ENCODE results near the gene PTTG1IP2.

DNA sequence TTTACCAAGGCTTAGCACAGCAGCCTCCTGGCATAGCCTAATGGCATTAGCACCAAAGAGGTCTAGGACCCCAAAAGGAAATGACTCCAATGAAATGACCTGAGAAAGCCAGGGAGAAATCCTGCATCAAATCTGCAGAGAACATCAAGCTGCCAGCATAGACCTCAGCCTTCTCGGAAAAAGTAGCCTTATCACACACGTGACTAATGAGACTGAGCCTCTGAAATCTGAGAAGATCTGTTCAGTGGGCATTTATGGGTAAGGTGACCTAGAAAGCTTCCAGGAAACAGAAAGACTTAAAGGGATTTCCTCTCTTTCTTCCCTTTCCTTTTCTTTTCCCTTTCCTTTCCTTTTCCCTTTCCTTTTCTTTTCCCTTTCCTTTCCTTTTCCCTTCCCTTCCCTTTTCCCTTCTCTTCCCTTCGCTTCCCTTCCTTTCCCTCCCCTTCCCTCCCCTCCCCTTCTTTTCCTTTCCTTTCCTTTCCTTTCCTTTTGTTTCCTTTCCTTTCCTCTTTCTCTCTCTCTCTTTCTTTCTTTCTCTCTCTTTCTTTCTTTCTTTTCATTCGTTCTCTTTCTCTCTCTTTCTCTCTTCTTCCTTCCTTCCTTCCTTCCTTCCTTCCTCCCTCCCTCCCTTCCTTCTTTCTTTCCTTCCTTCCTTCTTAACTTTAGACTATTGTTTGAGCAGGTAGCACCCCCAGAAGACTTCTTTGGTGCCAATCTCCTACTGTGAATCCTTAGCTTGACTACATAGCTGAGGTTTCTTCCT is 23.1 kb upstream of the PTTG1IP2 start:
- TF ChIP-seq, protein P1, sequence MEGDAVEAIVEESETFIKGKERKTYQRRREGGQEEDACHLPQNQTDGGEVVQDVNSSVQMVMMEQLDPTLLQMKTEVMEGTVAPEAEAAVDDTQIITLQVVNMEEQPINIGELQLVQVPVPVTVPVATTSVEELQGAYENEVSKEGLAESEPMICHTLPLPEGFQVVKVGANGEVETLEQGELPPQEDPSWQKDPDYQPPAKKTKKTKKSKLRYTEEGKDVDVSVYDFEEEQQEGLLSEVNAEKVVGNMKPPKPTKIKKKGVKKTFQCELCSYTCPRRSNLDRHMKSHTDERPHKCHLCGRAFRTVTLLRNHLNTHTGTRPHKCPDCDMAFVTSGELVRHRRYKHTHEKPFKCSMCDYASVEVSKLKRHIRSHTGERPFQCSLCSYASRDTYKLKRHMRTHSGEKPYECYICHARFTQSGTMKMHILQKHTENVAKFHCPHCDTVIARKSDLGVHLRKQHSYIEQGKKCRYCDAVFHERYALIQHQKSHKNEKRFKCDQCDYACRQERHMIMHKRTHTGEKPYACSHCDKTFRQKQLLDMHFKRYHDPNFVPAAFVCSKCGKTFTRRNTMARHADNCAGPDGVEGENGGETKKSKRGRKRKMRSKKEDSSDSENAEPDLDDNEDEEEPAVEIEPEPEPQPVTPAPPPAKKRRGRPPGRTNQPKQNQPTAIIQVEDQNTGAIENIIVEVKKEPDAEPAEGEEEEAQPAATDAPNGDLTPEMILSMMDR (IDR thresholded peaks at IDR 0.05) = no peak
- no peak for TF ChIP-seq POLR2A (IDR thresholded peaks at IDR 0.05)
- no peak for TF ChIP-seq POLR2AphosphoS5 (IDR thresholded peaks at IDR 0.05)
- TF ChIP-seq EP300 (IDR thresholded peaks at IDR 0.05; ENCODE audit: low read depth) = no peak
